Activated effector memory CD4-positive, alpha-beta T cell treated with Interleukin-2 at 50 U/mL for 16 hours (primary cell): ENCODE measurements around the gene CNTFR.

Experiments
- DNase-seq: peaks from one replicate; pipeline ENCODE4 v3.0.0-alpha.2; 2020

Gene CNTFR

DNA sequence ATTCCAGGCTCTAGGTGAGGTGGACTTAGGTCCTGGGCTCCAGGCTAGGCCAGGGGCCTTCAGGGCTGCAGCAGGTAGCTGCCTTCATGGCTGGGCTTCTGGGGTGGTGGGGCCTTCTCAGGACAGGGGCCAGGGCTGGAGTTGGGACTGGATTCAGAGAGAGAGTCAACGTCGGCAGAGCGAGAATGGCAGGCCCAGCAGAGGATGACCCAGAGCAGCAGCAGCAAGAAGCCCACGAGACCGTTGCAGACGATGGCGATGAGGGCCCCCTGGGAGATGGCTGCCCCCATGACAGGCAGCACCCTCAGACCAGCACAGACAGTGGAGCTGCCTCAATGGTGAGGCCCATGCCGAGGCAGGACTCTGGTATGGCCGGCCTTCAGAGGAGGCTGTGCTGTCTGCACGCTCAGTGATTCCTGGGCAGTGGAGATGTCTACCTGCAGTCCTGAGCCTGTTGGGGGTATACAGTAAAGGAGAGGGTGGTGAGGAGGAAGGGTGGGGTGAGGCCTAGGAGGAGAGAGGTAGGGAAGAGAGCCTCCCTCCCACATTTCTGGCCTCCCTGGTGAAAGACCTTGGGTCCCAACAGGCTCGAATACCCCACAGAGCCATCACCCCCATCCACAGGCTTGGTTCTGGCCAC lies 68.0 kb downstream of the CNTFR start:
- DNase-seq: no peak

DNA sequence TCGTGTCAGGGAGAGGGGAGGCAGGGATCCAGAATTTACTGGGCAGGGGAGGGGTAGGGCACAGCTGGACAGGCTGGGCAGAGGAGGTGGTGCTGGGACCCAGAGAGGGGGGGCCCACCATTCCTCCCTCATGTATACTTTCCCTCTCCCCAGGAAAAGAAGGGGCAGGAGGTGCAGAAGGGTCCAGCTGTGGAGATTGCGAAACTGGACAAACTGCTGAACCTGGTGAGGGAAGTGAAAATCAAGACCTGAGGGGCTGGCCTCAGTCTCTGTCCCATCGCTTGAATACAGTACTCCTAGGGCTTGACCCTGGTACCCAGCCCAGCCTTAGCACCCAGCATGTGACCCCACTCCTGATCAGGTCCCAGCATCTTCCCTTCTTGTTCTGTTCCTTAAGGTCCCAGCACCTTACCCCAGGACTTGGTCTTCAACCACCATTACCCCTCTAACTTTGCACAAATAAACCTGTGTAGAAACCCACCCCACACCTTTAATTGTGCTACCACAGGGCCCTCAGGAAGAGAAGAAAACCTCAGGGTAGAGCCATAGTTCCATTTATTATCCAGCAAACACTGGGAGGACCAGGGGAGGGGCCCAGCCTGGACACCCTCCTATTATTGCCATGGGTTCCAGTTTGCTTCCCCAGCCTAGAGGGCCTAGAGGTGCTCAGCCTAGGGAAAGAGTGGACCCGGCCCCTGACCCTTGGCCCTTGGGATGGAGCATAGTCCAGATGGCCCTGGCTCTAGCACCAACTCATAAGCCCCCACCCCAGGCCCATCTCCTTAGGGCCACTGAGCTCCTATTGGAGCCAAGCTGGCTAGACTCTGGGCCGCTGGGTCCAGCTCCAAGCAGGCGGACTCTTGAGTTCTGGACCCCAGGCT lies 68.8 kb downstream of the CNTFR start:
- DNase-seq: no peak

DNA sequence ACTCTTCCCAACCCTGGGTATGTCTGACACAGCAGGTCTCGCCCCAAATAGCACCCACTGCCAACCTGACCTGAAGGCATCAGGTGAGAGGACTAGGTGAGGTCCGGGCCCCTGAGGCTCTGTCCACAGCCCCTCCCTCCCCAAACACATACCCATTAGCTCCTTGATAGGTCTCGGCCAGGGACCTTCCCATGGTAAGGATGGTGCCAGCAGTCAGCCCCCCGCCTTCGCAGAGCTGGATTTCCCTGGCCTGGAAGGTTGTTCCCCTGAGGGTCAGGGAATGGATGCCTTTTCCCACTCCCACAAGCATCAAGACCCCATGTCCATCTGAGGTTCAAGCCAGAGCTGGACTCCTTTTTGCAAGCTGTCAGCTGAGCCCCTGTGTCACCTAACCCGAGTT lies 69.4 kb downstream of the CNTFR start:
- no peak for DNase-seq

DNA sequence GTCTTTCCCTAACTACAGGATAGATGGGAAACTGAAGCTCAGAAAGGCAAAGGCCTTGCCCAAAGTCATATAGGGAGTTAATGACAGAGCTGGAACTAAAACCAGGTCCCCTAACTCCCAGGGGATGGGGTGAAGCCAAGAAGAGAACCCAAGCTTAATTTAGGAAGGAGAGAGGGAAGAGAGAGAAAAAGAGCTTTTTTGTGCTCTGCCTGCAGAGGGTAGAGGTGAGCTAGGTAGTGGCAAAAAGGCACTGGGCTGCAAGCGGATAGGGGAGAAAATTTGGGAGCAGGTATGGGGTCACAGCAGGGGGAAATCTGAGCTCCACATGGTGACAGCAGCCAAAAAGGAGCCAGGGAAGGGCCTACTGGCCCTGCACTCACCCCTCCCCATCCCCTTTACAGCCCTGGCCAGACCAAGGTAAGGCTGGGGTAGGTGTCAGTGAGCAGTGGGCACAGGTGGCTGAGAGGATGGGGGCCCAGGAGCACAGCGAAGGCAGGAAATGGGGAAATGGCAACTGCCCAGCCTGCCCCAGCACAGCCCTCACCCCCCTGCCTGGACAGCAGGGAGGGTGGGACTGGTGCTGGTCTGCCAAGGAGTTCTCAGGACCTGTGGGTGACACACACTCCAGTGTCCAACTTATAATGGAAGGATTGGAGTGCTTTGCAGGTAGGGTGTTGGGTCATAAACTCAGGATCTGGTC lies 70.1 kb downstream of the CNTFR start:
- DNase-seq: no peak

DNA sequence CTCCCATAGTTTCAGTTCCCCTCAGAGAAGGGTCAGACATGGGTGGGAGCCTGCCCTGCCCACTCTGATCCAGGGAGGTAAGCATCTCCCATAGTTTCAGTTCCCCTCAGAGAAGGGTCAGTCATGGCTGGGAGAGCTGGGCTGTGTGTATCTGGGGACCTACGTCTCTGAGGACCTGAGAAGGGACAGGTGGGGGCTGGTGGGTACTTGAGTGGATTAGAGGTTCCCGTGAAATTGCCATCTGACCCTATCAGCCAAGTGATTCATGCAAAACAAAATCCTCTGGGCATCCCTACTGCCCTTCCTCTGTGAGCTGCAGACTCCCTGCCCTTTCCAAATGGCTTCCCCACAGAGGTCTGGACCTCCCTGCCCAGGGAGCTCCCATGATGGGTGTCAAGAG lies 70.6 kb downstream of the CNTFR start:
- no peak for DNase-seq

DNA sequence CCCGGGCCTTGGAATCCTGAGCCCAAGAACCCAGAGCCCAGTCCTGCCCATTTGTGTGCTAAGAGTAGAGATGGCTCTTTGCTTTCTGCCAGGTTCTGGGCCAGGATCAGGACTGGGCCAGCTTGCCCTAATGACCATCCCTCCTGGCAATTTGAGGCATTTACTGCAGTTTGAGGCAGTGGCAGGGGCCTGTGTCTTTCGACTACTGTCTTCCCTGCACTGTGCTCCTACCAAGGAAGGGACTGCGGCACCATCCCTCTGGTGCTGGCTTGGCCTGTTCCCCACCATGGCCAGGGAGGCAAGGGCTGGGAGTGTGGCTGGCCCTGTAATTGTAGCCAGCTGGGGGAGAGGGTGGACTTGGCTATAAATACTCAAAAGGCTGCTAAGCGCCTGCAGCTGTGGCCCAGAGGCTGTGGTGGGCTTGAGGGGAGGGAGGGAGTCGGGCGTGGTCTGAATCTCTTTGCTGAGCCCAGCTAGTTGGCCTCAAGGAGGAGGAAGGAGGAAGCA lies 71.4 kb downstream of the CNTFR start:
- no peak for DNase-seq

DNA sequence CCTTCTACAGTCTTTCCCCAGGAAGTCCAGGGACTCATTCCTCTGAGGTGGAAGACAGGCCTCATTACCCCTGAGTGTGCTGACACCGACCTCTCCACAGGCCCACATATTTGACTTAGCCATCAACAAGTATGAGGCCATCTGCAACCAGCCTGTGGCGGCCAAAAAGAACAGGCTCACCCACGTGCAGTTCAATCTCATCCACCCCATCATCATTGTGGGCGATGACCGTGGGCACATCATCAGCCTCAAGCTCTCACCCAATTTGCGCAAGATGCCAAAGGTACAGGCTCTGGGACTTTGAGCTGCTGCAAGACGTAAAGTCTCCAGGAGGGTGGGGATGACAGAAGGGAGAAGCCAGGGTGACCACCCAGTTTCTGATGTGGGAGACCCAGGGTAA lies 72.3 kb downstream of the CNTFR start:
- DNase-seq: no peak

DNA sequence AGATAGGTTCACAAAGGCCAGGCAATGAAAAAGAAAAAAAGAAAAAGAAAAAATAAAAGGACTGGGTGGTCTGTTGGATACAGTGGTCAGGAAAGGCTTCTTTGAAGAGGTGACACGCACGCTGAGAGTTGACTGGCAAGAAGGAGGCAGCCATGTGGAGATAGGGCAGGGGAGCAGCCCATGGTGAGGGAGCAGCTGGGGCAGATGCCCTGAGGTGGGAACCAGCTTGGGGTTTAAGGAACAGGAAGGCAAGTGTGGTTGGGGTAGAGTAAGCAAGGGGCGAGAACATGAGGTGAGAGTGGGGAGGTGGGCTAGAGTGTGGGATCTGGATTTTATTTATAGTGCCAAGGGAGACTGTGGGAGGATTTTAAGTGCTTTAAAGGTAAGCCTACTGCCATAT lies 73.6 kb downstream of the CNTFR start:
- no peak for DNase-seq

DNA sequence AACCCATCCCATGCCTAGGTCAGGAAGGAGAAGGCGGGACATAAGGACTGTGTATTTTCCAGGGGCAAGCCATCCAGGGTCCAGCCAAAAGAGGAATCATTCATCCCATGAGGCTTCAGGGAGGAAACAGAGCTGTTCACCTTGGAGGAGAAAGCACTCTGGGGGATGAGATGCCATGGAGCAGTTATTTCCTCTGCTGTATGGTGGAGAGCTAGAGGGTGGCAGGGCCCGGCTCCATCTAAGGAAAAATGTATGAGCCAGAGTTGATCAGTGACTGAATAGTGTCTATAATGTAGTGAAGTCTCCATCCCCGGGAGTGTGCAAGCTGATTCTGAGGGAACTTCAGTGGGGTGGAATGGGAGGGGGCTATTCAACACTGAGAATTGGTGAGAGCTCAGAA lies 74.7 kb downstream of the CNTFR start:
- DNase-seq: no peak

DNA sequence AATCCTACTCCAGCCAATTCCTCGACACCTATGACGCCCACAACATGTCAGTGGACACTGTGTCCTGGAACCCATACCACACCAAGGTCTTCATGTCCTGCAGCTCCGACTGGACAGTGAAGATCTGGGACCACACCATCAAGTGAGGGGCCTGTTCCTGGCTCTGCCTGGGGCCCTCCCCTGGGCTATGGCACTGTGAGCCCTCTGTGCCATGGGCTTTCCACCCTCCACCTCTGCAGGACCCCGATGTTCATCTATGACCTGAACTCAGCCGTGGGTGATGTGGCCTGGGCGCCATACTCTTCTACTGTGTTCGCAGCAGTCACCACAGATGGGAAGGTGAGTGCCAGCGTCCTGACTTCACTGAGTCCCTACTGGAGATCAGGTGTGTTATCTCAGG lies 75.1 kb downstream of the CNTFR start:
- no peak for DNase-seq

DNA sequence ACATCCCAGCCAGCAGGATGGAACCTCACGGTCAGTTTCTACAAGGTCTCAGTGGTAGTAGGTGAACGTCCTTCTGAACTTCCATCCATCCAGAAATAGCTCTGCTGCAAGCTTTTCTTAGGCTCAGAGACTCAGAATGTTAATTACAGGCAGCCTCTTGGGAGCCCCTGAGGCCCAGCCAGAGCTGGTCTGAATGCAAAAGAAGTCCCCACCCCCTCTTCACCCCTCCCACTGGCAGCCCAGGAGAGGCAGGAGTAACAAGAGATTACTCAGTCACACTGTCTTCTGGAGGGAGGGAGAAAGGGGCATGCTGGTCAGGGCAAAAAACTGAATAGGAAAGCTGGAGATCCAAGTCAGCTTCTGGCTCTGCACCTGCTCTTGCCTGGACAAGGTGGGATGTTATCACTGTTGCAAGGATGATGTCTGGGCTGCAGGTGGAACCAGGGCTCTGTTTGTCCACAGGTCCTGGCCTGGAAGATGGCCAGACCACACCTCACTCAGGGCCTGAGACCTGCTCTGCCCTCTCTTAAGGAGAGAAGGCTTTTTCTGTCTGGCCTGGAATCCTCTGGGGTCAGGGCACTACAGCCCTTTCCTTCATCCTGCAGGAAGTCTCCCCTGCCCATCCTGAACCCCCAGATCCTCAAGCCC lies 75.8 kb downstream of the CNTFR start:
- no peak for DNase-seq

DNA sequence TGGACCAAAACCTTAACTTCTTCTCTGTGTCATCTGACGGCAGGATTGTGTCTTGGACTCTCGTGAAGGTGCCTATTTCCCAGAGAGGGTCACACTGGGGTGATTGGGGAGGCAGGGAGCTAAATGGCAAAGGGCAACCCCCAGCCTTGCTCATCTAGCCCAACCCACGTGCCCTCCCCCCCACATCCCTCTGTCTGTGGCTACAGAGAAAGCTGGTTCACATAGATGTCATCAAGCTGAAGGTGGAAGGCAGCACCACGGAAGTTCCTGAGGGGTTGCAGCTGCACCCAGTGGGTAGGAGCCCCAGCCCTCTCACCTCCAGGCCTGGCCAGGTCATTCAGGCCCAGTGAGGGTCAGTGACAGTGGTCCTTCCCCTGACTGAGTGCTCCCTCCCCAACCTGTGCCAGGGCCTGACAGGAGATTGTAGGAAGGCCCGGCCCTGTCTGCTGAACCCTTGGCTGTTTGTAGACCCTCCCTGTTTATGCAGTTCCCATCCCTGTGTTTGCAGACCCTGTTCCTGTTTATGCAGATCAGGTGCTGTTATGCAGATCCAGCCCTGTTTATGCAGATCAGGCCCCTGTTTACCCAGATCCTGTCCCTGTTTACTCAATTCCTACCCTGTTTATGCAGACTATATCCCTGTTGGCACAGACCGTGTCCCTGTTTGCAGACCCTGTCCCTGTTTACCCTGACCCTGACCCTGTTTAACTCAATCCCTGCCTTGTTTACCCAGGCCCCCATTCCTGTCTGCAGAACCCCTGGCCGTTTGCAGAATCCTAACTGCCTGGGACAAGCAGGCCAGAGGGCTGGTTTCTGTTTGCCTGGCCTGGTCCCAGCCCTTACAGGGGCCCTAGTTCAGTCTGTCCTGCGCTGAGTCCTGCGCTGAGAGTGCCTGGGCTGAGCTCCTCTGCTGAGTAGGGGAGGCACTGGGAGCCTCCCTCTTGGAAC lies 77.1 kb downstream of the CNTFR start:
- no peak for DNase-seq

DNA sequence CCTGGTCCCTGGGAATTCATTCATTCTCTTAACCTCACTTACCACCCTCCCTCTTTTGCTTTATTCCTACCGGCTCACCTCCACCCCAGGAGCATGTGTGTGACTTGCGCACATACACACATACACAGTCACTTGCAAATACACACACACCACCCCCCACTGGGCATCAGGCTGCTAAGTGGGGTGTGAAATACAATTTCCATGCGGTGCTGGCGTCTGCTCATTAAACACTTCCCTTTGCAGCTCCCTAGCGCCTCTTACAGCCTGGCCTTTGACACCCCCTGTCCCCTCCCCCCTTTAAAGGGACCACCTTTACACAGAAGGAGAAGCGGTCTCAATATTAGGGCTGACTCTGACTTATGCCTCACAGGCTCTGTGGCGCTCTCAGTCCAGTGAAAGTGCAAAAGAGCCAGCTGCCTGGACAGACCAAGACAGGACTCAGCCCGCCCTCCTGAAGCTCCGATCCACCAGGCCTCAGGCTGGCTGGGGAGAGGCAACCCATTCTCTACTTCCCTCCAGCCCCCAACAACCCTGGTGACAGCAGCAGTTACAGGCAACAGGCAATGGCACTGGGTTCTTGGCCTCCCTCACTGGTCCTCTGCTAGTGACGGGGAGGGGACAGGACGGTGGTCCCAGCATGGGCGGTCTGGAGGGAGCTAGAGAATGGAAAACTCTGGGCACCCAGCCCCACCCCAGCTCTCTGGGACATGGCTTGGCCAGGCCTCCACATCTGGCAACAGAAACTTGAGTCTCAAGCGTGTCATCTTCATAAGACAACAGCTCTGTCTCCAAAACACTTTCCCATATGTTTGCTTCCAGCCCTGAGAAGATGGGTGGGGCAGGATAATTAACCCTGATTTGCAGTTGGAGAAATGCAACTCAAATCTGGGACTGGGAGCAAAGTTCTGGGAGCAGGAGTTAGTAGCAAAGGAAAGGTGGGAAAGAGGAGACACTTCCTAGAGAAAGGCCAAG lies 78.7 kb downstream of the CNTFR start:
- no peak for DNase-seq

DNA sequence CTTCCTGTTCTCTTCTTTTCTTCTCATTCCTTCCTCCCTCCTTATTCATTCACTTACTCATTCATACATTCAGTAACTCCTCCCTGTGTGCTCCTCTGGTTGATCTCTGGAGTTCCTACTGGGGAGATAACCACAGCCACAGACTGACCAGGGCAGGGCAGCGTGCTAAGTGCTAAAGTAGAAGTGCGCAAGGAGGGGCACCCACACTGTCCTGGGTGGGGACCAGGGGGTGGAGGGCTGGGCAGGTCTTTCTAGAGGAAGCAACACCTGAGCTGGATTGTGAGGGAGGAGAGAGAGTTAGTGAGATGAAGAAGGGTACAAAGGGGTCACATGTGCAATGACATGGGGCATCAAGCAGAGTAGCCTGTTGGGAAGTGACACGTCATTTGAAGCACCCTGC lies 80.6 kb downstream of the CNTFR start:
- DNase-seq: no peak

DNA sequence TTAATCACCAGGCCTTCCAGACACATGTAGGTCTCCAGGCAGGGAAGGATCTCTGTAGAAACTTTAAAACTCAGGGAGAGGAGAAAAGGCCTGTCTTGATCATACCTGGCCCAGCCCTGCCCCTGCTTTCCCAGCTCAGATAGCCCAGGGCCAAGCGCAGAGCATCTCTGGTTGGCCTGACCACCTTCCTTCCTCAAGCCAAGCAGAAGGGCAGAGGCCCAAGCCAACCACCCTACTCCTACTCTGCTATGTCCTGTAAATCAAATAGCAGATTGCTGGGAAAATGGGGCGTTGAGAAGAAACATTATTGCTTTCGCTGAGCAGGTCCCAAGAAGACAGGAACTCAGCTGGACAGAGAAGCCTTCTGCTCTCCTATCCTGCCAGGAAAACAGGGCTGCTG lies 81.1 kb downstream of the CNTFR start:
- no peak for DNase-seq

DNA sequence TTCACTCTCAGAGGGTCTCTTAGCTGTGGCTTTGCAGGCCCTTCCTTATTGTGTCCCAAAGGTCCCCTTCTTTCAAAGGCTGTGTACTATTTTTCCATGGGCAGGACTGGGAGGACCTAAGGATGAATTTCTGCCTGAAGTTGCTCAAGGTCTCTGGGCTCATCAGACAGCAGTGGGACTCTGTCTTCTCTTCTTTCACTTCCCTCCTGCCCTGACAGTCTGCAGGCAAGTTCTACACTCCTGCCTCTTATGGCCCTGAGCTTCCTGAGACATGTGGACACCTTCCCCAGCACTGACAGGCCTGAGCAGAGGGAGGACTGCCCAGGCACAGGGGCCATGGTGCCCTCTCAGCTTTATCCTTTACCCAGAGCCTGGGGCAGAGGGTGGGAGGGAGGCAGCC lies 81.6 kb downstream of the CNTFR start:
- DNase-seq: no peak

DNA sequence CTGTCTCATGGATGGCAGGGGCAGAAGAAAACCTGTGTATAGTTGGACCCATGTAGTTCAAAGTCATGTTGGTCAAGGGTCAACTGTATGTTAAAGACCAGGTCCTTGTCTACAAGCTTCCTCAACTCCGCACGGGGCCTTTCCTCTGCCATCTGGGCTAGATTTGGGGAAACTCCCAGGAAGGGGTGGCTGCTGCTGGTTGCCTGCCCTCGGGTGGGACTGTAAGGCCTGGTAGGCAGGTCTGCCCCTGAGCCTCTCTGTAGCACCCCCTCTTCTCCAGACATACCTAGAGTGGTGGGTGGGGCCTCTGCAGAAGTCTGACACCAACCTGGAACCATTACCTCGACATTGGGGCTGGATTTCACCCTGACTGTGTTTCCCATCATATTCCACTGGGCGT lies 82.0 kb downstream of the CNTFR start:
- no peak for DNase-seq

DNA sequence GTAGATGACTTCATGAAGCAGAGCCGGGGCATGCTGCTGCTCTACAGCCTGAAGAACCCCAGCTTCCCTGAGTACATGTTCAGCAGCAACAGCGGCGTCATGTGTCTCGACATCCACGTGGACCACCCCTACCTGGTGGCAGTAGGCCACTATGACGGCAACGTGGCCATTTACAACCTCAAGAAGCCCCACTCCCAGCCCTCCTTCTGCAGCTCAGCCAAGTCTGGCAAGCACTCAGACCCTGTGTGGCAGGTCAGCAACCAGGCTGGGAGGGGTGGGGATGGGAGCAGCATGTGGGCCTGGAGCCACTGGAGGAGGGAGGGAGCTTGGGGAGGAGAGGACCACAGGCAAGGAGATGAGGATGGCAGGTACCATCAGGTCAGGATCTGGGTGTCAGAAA lies 82.9 kb downstream of the CNTFR start:
- DNase-seq: no peak

DNA sequence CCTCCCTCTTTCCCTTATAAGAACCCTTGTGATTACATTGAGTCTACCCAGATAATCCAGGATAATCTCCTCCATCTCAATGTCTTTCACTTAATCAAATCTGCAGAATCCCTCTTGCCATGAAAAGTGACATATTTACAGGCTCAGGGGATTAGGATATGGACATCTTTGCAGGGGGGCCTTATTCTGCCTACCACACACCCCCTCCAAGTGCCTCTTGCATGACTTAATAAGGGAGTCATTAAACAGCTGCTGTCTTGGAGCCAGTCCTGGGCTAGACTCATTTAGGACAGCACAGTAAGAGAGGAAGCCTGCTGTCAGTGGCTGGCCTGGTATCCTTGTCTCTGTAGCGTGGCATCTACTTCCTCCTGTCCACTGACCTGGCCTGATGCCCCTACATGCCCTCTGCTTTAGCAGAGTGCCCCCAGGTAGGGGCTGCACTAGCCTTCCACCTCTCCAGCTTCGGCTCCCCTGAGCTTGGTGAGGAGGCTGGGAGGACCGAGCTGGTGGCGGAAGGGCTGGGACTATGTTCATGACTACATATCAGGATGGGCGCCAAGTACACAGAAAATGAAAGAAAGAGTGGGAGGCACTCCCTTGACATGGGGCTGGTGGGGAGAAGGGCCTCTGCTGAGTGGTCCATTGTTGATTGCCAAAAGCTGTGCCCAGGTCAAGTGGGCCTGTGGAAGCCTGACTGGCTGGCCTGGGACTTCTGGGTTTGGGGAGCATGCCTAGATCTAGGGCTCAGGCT lies 84.0 kb downstream of the CNTFR start:
- no peak for DNase-seq

DNA sequence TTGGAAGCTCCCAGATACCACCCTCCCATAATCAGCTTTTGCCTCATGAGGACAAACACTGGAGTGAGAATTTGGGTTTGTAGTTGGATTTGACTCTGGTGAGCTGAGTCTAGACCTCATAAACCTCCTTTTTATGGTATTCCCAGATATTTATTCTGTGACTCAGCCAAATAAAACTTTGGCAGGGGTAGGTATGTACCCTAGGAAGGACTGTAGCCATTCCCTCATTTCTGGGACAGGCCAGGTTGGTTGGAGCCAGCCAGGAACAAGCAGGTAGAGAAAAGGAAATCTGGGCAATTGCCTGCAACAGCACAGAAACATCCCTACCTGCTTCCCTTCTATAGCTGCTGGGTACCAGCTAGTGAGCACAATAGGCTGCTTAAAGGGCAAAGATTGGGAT lies 86.1 kb downstream of the CNTFR start:
- no peak for DNase-seq
